ELF-1 (cell line): ENCODE results near the gene KRTAP20-1.

Source experiments
- DNase-seq: peaks from one replicate; pipeline ENCODE4 v3.0.0-alpha.2; 2016; ENCODE audit warnings: low read depth, low spot score

KRTAP20-1 gene

GRCh38 chr21:30616125-30616524 lies at the start of gene KRTAP20-1:
TSS of gene KRTAP20-1 (plus strand) at chr21:30616425. CDS start at chr21:30616455, 30 bp downstream.
- DNase-seq: no peak

GRCh38 chr21:30567617-30568016 lies 48.6 kb upstream of the KRTAP20-1 start:
- DNase-seq: no peak

- DNase-seq: no peak
Measured at GRCh38 chr21:30577766-30578165, 38.5 kb upstream of the KRTAP20-1 start.

- DNase-seq: no peak
Measured at GRCh38 chr21:30579346-30579745, 36.9 kb upstream of the KRTAP20-1 start.

GRCh38 chr21:30580132-30580531 lies 36.1 kb upstream of the KRTAP20-1 start:
- no peak for DNase-seq

- DNase-seq: no peak
Measured at GRCh38 chr21:30582870-30583269, 33.4 kb upstream of the KRTAP20-1 start.

GRCh38 chr21:30590297-30590696 lies 25.9 kb upstream of the KRTAP20-1 start, which contains the start of gene KRTAP22-2:
TSS of gene KRTAP22-2 (minus strand) at chr21:30590397.
- no peak for DNase-seq

- DNase-seq: no peak
Measured at GRCh38 chr21:30592140-30592539, 24.1 kb upstream of the KRTAP20-1 start, which contains the start of gene KRTAP6-3. TSS of gene KRTAP6-3 (plus strand) at chr21:30592440. CDS start at chr21:30592446, 6 bp downstream.

- no peak for DNase-seq
Measured at GRCh38 chr21:30598802-30599201, 17.4 kb upstream of the KRTAP20-1 start, which contains the start of gene KRTAP6-2. TSS of gene KRTAP6-2 (minus strand) at chr21:30598902. CDS start at chr21:30598874, 28 bp downstream.

- DNase-seq: no peak
Measured at GRCh38 chr21:30600787-30601186, 15.4 kb upstream of the KRTAP20-1 start, which contains the start of gene KRTAP22-1. TSS of gene KRTAP22-1 (plus strand) at chr21:30601087.

GRCh38 chr21:30605968-30606367 lies 10.3 kb upstream of the KRTAP20-1 start:
- no peak for DNase-seq

GRCh38 chr21:30612132-30612531 lies 4.1 kb upstream of the KRTAP20-1 start:
- no peak for DNase-seq

GRCh38 chr21:30613836-30614235 lies 2.4 kb upstream of the KRTAP20-1 start, which contains the start of gene KRTAP6-1:
TSS of gene KRTAP6-1 (minus strand) at chr21:30613930. CDS start at chr21:30613904, 26 bp downstream.
- no peak for DNase-seq

- no peak for DNase-seq
Measured at GRCh38 chr21:30615199-30615598, 1.0 kb upstream of the KRTAP20-1 start.

GRCh38 chr21:30620080-30620479 lies 3.9 kb downstream of the KRTAP20-1 start:
- DNase-seq: no peak

GRCh38 chr21:30620522-30620921 lies 4.3 kb downstream of the KRTAP20-1 start, which contains the start of gene KRTAP20-4:
TSS of gene KRTAP20-4 (plus strand) at chr21:30620627.
- no peak for DNase-seq

- DNase-seq: no peak
Measured at GRCh38 chr21:30623362-30623761, 7.1 kb downstream of the KRTAP20-1 start.

GRCh38 chr21:30625449-30626165 lies 9.4 kb downstream of the KRTAP20-1 start:
- no peak for DNase-seq

- no peak for DNase-seq
Measured at GRCh38 chr21:30628109-30628508, 11.9 kb downstream of the KRTAP20-1 start.

GRCh38 chr21:30629200-30629599 lies 13.0 kb downstream of the KRTAP20-1 start:
- DNase-seq: no peak

GRCh38 chr21:30634906-30635305 lies 18.7 kb downstream of the KRTAP20-1 start, which contains the start of gene KRTAP20-2:
TSS of gene KRTAP20-2 (plus strand) at chr21:30635206. CDS start at chr21:30635264, 58 bp downstream.
- DNase-seq: no peak

GRCh38 chr21:30638686-30639085 lies 22.5 kb downstream of the KRTAP20-1 start:
- no peak for DNase-seq

GRCh38 chr21:30642564-30642963 lies 26.3 kb downstream of the KRTAP20-1 start, which contains the start of gene KRTAP20-3:
TSS of gene KRTAP20-3 (plus strand) at chr21:30642864.
- DNase-seq: no peak
